ENCODE data around the gene IMMT.

GRCh38 chr2:86140969-86141392 is 54.3 kb downstream of the IMMT start:
- TF ChIP-seq, protein P1, sequence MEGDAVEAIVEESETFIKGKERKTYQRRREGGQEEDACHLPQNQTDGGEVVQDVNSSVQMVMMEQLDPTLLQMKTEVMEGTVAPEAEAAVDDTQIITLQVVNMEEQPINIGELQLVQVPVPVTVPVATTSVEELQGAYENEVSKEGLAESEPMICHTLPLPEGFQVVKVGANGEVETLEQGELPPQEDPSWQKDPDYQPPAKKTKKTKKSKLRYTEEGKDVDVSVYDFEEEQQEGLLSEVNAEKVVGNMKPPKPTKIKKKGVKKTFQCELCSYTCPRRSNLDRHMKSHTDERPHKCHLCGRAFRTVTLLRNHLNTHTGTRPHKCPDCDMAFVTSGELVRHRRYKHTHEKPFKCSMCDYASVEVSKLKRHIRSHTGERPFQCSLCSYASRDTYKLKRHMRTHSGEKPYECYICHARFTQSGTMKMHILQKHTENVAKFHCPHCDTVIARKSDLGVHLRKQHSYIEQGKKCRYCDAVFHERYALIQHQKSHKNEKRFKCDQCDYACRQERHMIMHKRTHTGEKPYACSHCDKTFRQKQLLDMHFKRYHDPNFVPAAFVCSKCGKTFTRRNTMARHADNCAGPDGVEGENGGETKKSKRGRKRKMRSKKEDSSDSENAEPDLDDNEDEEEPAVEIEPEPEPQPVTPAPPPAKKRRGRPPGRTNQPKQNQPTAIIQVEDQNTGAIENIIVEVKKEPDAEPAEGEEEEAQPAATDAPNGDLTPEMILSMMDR (conservative IDR thresholded peaks at IDR 0.05; ENCODE audit: low read depth, low read length) = no peak
- TF ChIP-seq EZH2 (IDR thresholded peaks at IDR 0.05; ENCODE audit: borderline replicate concordance, low read depth, low read length, poor library complexity, severe bottlenecking) = no peak

Data from A673 (cell line).